Vagina (tissue), 2 donors: ENCODE results near the gene ZNF695.
"Not testable (repeated sequence)": the region's sequence is repeated elsewhere in the genome, so short reads cannot be mapped to it uniquely, and the experiment has no call there.

Experiments
- POLR2A ChIP-seq, 2 donors: fragments of 450-650 bp; IDR thresholded peaks; one replicate each; pipeline ENCODE4 v1.6.1; 2017; ENCODE audit warnings: antibody characterized with exemption in 2 of 2, mild to moderate bottlenecking in 2 of 2, moderate library complexity in 2 of 2
- POLR2AphosphoS5 ChIP-seq, 2 donors: sonication (generic); formaldehyde crosslinking; IDR thresholded peaks; one replicate each; pipeline ENCODE4 v1.9.0; 2017; ENCODE audit warnings: antibody characterized with exemption in 2 of 2, mild to moderate bottlenecking in 2 of 2, low read depth in 1 of 2; ENCODE audit not compliant: insufficient read depth in 1 of 2
- TF ChIP-seq, protein P1 (sequence below), 3 experiments: fragments of 450-650 bp in 2 of 3; fragments of 200-600 bp in 1 of 3; sonication (generic) in 1 of 3; IDR thresholded peaks; one replicate each; pipeline ENCODE4 v1.5.1; 2017 to 2019; ENCODE audit warnings: antibody characterized with exemption in 3 of 3, mild to moderate bottlenecking in 2 of 3, moderate library complexity in 2 of 3

DNA sequence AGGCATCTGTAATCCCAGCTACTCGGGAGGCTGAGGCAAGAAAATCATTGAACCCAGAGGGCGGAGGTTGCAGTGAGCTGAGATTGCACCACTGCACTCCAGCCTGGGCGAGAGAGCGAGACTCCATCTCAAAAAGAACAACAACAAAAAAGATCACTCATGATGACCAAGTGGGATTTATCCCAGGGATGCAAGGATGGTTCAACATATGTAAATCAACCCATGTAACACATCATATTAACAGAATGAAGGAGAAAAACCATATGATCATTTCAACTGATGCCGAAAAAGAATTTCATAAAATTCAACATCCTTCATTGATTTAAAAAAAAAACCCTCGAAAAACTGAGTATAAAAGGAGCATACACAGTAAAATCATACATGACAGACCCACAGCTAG, 3.8 kb downstream of the ZNF695 start:
- TF ChIP-seq, protein P1, sequence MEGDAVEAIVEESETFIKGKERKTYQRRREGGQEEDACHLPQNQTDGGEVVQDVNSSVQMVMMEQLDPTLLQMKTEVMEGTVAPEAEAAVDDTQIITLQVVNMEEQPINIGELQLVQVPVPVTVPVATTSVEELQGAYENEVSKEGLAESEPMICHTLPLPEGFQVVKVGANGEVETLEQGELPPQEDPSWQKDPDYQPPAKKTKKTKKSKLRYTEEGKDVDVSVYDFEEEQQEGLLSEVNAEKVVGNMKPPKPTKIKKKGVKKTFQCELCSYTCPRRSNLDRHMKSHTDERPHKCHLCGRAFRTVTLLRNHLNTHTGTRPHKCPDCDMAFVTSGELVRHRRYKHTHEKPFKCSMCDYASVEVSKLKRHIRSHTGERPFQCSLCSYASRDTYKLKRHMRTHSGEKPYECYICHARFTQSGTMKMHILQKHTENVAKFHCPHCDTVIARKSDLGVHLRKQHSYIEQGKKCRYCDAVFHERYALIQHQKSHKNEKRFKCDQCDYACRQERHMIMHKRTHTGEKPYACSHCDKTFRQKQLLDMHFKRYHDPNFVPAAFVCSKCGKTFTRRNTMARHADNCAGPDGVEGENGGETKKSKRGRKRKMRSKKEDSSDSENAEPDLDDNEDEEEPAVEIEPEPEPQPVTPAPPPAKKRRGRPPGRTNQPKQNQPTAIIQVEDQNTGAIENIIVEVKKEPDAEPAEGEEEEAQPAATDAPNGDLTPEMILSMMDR (IDR thresholded peaks at IDR 0.05), result not testable (repeated sequence)
- TF ChIP-seq POLR2A (IDR thresholded peaks at IDR 0.05); POLR2AphosphoS5 (IDR thresholded peaks at IDR 0.05; ENCODE audit: insufficient read depth in 1 of 2, low read depth in 1 of 2): not testable (repeated sequence)
